Cerebellar nuclear complex (tissue), 1 donor: ENCODE results near the gene PAPPA.

Experiments used
- DNase-seq, 2 experiments: peaks; one replicate each; lab custom pipeline; 2025; lab: John Stamatoyannopoulos, UW

The PAPPA gene

DNA sequence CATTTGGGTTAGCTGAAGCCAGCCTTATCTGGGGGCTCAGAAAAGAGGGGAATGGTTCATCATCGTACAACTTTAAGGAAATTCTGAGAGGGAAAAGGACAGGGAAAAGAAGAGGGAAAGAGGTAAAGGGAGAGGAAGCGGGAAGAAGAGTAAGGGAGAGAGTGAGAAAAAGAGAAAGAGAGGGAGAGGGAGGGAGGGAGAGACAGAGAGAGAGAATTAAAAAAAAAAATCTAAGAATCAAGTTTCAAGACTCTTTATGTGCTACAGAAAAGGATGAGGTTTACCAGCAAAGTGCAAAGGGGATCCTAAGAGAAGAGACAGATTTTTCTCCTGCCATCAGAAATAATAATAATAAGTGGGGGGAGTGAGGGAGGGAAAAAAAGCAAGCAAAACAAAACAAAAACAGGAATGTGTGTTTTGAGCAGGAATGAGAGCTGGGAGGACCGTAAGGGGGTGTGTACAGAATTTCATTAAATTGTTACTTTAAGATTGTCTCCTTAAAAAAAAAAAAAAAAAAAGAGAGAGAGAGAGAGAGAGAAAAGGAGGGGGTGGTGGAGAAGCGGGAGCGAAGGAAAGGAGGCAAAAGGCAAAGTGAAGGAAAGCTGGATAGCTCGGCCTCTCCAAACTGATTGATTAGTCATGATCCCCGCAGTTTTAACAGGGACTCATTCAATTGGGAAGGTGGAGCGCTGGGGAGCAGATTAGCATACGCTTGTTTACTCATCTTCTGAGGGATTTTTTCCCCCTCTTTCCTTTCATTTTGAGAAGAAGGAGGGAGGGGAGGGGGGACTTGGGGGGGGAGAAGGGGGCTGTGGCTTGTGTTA, 438 bp upstream of the PAPPA start:
- DNase-seq, result no peak

DNA sequence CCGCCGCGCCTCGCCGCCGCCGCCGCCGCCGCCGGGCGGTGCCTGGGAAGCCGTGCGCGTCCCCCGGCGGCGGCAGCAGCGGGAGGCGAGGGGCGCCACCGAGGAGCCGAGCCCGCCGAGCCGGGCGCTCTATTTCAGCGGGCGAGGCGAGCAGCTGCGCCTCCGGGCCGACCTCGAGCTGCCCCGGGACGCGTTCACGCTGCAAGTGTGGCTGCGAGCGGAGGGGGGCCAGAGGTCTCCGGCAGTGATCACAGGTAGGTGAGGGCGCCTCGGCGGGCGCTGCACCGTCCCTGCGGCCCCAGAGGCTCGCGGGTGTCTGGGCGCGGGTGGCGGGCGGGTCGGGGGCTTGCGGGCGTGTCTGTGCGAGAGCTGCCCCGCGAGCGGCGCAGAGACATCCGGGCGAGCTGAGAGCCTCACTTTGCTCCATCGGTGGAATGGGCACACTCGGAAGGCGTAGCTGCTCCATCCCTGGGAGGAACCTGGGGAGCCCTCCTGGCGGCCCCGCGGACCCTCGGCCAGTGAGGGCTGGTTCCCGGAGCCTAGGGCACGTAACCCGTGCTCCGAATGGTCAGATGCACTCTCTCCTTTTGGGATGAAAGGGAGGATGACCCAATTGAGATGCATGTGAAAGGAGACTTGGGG, 864 bp downstream of the PAPPA start:
- no peak for DNase-seq

DNA sequence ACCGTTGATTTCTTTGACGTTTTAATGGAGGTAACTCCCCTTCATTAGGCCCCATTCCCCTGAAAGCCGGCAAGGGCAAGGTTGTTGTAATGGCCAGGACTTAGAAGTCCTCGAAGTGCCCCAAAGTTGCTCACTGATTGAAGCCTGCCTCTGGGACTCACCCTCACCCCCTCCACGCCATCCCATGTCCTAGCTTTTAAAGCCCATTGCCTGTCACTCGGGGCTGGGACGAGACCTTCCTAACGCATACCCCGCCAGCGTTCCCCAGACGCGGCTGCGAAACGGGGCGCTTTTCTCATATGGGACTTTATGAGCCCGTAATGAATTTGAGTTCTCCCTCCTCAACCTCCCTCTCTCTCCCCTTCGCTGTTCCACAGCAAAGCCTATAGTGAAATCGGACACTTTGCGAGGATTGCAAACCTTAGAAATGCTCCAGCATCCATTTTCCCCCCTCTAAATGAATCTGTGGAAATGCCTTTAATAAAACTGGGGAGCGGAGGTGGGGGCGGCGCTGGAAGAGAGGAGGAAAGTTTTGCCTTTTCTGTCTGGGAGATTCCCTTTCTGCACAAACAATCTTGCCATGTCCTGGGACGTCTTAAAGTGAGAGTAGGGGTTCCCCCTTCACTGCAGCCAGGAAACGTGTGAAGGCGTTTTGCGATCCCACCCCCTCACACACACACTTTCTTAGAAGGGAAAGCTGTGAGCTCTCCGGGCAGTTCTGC, 1.5 kb downstream of the PAPPA start:
- no peak for DNase-seq

DNA sequence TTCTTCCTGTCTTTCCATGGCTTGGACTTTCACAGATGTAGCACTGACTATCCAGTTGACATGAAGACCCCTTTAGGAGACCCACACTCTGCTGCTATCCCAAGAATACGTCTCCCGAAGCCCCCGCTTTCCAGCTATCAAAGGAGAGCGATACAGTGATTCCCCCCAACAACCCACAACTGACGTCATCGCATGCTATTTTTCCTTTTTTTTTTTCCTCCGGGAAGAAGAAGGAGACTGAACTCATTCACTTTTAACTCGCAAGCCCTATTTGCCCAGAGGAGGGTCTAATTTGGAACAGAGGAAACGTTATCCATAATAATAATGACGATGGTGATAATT, 2.1 kb downstream of the PAPPA start:
- no peak for DNase-seq

DNA sequence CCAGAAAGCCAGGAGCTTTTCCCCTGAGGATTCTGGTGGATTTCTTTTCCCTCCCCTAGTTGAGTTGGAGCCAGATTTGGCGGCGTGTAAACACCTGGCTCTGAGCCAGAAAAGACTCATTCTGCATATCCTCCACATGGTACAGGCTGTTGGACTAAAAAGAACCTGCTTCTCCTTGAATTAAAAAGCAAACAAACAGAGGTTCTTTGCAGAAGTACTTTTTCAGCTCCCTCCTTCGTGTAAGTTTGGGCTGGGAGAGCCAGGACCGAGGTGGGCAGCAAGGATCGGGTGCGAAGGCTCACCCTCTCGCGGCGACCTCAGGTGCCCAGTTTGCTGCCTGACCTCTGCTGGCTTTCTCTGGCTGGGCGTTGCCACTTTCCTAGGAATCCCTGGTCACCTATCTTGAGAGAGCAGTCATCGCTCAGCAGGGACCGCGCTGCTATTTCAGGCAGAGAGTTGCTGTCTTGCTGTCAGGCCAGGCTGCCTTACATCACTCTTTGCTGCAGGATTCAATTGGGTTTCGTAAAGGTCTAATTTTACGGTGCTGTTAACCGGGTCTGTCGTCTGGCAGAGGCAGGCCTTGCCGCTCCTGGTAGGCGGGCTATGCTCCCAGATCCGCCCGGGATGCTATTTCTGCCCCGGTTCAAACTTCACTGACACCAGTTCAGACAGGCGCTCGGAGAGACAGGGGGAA, 3.2 kb downstream of the PAPPA start:
- DNase-seq, result peak; percentile 50 to 84

DNA sequence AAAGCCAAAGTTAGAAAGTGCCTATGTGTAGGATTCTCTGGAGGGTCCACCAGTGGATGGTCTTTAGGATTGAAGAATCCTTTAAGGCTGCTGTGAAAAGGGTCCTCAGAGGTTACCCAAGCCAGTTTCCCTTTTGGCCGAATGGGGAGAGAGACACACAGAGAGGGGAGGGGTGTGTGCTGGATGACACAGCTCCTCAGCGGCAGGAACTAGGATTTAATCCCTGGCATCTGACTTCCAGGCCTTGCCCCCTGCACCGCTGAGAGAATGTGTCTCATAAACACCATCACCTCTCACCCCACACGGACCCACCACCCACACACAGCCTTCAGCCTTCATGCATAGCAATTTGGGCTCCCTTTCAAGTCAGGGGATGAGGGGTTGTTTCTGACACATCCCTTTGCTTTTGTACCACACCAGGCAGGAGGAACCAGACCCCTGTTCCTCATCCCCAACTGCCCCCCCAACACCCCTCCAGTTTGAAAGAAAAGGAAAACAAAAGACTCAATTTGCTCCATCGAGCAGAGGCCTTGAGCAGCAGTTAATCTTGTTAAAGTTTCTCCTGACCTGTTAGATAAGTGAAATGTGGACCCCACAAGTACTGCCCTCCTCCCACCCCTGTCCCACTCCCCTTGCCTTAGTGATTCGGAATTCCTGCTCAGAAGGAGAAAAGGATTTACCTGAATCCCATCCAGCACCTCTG, 4.0 kb downstream of the PAPPA start:
- no peak for DNase-seq

DNA sequence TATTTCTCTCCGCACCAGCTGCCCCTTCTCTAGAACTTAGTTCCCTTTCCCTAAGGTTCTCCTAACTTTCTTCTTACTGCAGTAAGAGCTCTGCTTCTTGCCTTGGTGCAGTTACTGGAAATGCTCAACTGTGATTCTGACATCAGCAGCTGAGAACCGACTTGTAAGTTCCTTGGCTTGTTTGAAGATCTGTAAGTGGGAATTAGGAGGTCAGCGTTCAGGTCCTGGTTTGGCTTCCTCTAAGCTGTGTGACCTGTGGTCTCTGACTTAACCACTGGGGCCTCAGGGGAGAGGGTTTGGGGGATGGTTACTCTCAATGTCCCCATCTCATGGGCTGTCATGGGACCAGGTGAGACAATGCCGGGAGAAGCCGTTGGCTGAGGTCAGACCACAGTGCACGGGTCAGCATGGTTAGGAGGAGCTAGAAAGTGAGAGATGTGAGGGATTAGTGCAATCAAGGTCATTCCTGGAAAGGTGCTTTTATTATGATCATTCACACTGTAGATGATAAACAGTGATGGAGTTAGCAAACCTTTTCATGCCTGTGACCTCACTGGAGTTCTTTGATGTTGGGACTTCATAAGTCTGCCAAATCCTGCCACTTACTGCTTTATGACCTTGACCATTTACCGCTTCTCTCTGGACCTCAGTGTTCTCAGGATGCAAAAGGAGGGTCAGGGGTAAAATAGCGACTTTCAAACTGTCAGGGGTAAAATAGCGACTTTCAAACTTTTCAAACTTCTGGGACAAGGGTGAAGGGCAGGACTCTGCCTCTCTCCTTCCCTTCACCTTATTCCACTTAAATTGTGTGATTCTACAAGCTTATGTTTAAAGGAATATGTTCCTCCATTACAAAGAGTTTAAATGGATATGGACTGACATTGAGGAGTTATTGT, 7.3 kb downstream of the PAPPA start:
- no peak for DNase-seq

DNA sequence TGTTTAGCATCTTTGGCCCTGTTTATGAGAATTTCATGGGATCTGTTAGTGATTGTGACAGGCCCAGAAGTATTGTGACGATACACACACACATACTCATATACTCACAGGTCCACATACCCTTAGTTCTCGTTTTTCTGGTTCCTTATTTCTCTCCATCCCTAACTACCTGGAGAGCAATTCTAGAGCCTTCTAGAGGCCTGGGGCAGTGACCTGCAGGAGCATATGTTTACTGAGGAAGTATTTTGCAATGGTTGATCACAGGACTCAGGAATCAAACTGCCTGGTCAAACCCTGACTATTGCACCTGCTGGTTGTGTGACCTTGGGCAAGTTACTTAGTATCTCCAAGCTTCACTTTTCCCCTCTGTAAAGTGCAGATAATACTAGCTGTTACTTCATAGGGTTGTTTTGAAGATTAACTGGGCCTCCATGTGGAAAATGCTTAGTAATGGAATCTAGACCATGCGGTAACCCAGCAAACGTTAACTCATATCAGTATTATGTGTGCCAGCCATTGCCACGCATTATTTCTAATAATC, 8.7 kb downstream of the PAPPA start:
- DNase-seq, result no peak

DNA sequence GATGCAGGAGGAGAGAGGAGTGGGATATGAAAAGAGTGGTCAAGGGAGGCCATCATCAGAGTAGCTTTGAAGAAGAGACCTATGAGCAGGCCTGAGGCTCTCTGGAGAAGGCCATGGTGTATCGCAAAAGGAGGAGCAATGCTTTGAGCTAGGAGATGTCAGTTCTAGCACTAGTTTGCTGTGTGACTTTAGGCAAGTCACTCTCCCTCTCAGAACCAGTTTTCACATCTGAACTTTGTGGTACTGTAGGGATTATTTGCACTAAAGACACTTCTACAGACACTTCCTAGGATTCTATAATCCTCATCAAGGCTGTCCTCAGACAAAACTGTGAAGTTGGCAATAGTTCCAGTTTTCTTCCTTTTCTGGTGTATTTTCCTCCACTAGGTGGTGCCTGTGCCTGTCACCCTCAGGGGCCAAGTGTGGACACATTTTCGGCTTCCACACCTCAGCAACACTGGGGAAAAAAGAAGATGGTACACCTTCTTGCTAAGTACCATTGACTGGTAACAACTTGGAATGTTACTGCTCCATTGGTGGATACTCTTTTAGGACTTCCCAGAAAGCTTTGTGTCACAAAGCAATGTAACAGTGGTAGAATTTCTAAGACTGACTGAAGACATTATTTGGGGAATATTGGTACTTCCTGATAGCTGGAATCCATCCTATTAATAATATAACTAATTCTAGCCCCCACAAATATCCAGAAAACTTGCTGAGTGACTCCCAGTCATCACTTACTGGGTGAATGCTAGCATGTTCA, 9.9 kb downstream of the PAPPA start:
- DNase-seq, result no peak

DNA sequence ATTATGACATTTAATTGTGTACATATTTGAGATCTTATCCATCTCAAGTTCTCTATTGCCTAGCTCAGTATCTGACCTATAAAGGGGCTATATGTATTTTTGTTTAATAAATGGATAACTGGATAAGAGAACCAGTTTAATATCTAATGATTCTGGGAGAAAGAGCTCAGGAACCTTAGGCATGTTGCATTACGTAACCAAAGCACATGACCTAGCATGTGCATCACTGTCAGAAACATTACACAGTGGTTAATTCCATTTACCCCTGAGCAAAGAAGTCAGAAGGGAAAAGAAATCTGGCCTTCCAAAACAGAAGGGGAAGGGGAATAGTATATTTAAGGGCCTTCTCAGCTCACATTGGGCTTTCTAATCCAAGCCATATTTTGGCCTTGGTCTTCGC, 12.3 kb downstream of the PAPPA start:
- DNase-seq, result no peak

DNA sequence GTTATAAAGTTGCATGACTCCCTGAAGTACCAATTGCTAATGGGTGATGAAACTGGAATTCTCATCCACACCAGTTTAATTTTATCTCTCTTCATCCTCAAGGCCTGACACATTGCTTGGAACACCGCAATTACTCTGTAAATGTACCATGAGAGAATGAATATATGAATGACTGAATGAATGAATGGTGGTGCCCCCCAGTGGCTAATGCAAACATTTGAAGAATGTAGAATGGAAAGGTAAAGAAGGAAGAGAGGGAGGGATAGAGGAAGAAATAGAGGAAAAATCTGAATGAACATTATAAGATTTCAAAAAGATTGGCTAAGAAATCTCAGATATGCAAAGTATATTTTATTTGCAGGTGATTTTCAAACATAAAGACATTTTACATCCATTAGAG, 13.1 kb downstream of the PAPPA start:
- no peak for DNase-seq

DNA sequence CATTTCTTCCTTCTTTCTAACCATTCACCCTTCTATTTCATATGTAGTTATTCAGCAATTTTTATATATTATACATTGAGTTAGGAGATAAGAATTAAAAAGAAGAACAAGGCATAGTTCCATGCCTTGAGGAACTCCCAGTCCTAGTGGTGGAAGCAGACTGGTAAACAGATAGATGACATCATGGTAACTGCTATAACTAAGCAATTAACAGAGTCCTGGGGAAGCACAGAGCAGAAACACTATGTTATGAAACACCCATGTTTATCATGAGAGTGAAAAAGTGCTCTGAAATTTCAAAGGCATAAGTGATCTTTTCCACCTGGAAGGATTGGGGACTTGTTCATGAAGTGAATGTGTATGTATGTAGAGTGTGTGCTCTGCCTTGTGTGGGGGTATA, 14.6 kb downstream of the PAPPA start:
- DNase-seq, result no peak

DNA sequence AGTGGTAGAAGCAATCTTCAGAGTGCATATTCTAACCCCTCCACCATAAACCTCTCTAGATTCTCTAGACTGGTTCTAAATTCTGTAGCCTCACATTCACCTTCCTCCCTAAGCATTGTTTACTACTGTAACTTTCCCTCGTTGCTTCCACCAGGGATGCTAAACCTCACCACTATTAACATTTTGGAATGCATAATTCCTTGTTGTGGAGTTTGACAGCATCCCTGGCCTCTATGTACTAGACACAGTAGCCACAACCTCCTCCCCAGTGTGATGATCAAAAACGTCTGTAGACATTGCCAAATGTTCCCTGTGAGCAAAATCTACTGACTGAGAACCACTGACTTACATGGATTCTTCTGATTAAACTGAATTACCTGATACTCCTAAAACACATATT, 18.6 kb downstream of the PAPPA start:
- no peak for DNase-seq

DNA sequence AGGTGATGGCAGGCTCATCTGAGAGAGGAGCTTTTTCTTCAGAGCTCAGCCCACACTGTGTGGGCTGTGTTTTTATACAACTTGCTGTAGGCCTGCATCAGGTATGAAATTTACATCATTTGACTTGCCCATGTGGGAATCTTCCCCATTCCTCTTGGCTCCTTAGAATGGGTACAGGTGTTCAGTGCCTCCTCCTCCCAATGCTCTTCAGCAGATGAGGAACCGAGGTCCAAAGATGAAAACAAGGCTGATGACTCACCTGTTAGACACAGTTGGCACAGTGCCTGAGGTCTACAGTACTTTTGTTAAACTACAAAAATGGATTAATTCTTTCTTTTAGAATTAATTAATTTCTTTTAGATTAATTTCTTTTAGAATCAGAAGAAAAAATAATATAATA, 20.8 kb downstream of the PAPPA start:
- no peak for DNase-seq

DNA sequence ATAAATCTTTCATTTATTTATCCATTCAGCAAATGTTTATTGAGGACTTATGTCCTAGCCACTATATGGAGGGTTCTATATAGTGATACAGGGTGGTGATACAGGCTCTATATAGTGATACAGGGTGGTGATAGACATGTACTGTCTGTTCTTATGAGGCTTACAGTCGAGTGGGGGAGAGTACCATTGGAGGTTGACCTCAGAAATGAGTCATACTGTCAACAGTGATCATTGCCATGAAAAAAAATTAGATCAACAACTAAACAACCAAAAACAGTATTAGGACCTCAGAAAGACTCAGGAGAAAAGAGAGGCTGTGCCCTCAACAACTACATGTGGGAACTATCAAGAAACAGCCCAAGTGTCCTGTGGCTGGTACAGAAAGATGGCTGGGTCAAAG, 22.0 kb downstream of the PAPPA start:
- no peak for DNase-seq

DNA sequence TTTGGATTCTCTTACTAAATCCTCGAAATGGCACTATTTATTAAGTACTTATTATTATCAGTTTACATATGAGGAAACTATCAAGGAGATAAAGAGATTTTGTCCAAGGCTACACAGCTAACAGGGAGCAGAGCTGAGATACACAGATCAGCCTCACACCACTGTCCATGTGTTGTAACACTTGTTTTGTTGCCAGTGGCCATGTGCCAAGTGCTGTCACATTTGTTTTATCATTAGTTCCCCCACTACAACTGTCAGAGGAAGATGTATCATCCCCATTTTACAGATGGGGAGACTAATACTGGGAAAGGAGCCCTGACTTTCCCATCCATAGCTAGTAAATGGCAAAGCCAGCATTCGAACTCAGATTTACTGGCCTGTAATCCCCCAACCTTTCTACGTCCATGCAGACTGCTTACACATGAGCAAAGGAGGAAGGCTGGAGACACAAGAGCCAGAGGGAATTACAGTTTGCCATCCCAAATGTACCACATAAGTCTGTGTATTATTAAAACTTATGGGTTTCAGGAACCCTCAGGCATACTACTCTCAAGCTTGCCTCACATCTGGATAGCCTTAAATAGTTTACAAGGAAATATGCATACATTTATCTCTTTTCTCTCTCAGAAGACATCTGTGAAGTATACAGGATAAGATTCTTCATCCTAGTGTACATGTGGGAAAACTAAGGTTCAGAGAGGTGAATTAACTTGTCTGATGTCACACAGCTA, 25.1 kb downstream of the PAPPA start:
- DNase-seq, result no peak

DNA sequence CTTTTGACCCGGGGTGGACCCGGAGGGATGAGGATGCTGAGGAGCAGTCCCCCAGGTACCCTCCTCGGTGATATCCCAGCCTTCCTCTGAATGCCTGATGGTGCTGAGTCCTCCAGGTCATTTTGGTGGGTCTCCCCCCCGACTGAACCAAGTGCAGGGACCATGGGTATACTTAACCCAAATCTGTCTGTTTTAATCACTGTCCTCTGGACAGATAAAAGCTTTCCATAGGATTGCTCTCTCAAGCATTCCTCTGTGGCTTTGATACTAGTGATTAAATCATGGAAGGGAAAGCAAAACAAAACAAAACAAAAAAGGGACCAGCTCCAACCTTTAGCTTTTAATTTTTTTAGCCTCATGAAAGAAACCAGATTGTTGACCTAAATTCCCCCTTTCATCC, 26.0 kb downstream of the PAPPA start:
- no peak for DNase-seq

DNA sequence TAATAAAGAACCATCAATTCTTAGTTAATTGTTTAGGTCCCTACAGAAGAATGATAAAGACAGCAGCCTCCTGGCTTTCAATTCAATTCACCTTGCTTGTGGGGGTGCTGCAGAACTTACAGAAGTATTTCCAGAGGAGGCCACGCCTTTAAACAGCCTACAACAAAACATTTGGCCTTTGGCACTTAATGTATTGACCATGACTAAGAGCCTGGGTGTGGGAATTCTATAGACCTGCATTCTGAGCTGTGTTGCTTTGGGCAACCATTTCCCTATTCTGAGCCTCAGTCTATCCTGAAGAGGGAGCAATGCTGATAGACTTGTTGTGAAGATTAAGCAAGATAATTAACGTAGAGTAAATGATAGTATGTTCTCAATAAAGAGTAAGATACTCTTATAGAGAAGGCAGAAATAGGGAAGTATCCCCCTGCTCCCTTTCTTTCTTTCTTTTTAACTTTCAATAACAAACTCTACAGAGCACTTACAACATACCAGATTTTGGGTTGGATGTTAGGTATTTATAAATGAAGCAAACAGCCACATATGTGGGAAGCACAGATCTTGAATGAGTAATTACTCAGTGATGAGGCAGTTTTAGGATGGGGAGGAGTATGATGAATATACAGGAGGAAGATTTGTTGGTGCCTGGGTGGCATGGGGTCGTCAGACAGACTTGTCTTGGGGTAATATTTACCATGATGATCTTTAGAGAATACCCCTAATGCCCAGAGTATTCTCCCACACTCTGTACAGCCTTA, 28.4 kb downstream of the PAPPA start:
- DNase-seq, result no peak
